Heart right ventricle (tissue), 16 donors: ENCODE data around the gene FFAR4. TPM values are rescaled to one million over a fixed set of nuclear protein-coding genes. Genes with fewer than 3 reads are reported as not detected.

Experiments used
- ATAC-seq, 8 donors: fragments of 200-7000 bp; cut with Tn5 transposase; one replicate each; pipeline ENCODE4 v1.9.1; 2020; ENCODE audit warnings: mild to moderate bottlenecking in 8 of 8, moderate library complexity in 8 of 8, moderate number of reproducible peaks in 1 of 8
- DNase-seq, 2 donors: peaks; one replicate each; pipeline ENCODE4 v3.0.0-alpha.2; 2020
- H3K27ac ChIP-seq, 10 donors: fragments of 200-600 bp; sonication (generic) in 2 of 10; one replicate each; pipeline versions ENCODE4 v1.5.0 to v1.8.0; 2020 to 2022; ENCODE audit warnings: mild to moderate bottlenecking in 3 of 10
- H3K27me3 ChIP-seq, 7 donors: fragments of 200-600 bp; one replicate each; pipeline ENCODE4 v1.8.0; 2021 to 2022; ENCODE audit warnings: mild to moderate bottlenecking in 2 of 7
- H3K36me3 ChIP-seq, 9 donors: fragments of 200-600 bp; sonication (generic) in 1 of 9; one replicate each; pipeline versions ENCODE4 v1.5.0 to v1.8.0; 2020 to 2022; ENCODE audit warnings: mild to moderate bottlenecking in 2 of 9
- H3K4me1 ChIP-seq, 9 donors: fragments of 200-600 bp; sonication (generic) in 1 of 9; one replicate each; pipeline versions ENCODE4 v1.5.0 to v1.8.0; 2020 to 2022; ENCODE audit warnings: mild to moderate bottlenecking in 4 of 9
- H3K4me3 ChIP-seq, 10 donors: fragments of 200-600 bp; sonication (generic) in 2 of 10; one replicate each; pipeline versions ENCODE4 v1.5.0 to v1.8.0; 2020 to 2022; ENCODE audit warnings: mild to moderate bottlenecking in 7 of 10, moderate library complexity in 2 of 10
- H3K9me3 ChIP-seq, 11 donors: fragments of 200-600 bp in 10 of 11; sonication (generic) in 2 of 11; one replicate each; pipeline versions ENCODE4 v1.5.0 to v1.8.0; 2013 to 2022; ENCODE audit warnings: mild to moderate bottlenecking in 2 of 11, control low read depth in 1 of 11, moderate library complexity in 1 of 11
- CTCF ChIP-seq, 9 donors: fragments of 200-600 bp; sonication (generic) in 2 of 9; IDR thresholded peaks; one replicate each; pipeline versions ENCODE4 v1.5.0 to v1.8.0; 2021 to 2022; ENCODE audit warnings: antibody characterized with exemption in 9 of 9, mild to moderate bottlenecking in 5 of 9, moderate library complexity in 1 of 9
- WGBS, 2 donors: extraction: QIAGEN DNeasy Blood & Tissue Kit; methylation state at CpG; one replicate each; pipeline ENCODE4 v1.1.7; 2013; ENCODE audit warnings: inconsistent platforms in 1 of 2; 5-methylcytosine and 5-hydroxymethylcytosine counted together
- intact Hi-C, 10 donors: fragments of 100-400 bp; cut with DNase I; formaldehyde crosslinking; loops; one replicate each; pipeline versions ENCODE4 v1.11.1 to v1.14.2; 2022
- polyA plus RNA-seq, 2 donors: library from polyadenylated mRNA; stranded (reverse); fragments of 200-250 nt; gene quantifications; one replicate each; pipeline ENCODE4 v1.2.3, GENCODE V29; 2013
- total RNA-seq, 10 donors: library from RNA; stranded (reverse); fragmentation: NEBNext Ultra II Directional in 3 of 10; extraction: Animal tissue kit (Norgen Biotek cat#: 25700) in 3 of 10; gene quantifications; one replicate each; pipeline versions ENCODE4 v1.2.1 to v1.2.4, GENCODE V29; 2021 to 2023
- donor health status: Arrhythmogenic right ventricular cardiomyopathy.
- donor health status: ischemic (EF 13 %, LVEDD 7.1; RV severe dilation, severe dysfunction).
- donor health status: healthy with polysubstance abuse.
- donor health status: DM: no; HTN: yes; CAD: no.
- donor health status: DM: no; HTN: no; CAD: no.
- donor health status: ischemic (EF 25% LVEDD 6.9; RV normal size, moderate dysfunction).
- donor health status: ischemic (EF 25% LVEDD 5.7; RV mildly dilated, moderate dysfunction).
- donor health status: healthy.
- donor health status: DM: yes; HTN: yes; CAD: no.
- donor health status: Ischemic cardiomyopathy.
- donor health status: ischemic (EF 35%, LVEDD 5.7; RV mildly dilated, moderate dysfunction).
- donor health status: nonischemic (EF 11% LVEDD 7.7; RV severe dilation, severe dysfunction).
- donor health status: DM: yes; HTN: yes; CAD: no.
- donor health status: PGD.
- donor health status: ischemic (EF 29% LVEDD 5.4; RV normal size, mild dysfunction).
- donor health status: nonischemic (EF 23%, LVEDD 6.1; RV moderate dilation, normal function).

Gene FFAR4
- total and polyA plus RNA-seq, 12 donors = 0.07 to 0.37 (median 0.12) TPM; not detected in 6

- H3K27me3 ChIP-seq = peaks cover 0 to 19% (median 6%) of the 10 kb centered on the region in 7 donors
- no peaks in the 10 kb centered on the region for H3K36me3 ChIP-seq
- 73 to 84% methylated on average over 5 of the region's 5 CpGs for WGBS, 2 donors
- no peak overlapping the region for H3K27ac ChIP-seq
- ATAC-seq = no peak
- H3K4me1 ChIP-seq = peaks cover 0 to 10% (median under 1%) of the 10 kb centered on the region in 9 donors
- H3K4me3 ChIP-seq = no peak overlapping the region
- no peak for DNase-seq
- intact Hi-C loops = no loop called here
- no peaks in the 10 kb centered on the region for H3K9me3 ChIP-seq
- TF ChIP-seq CTCF (IDR thresholded peaks at IDR 0.05) = no peak
Measured at GRCh38 chr10:93595378-93596161, 29.1 kb downstream of the FFAR4 start.

DNA sequence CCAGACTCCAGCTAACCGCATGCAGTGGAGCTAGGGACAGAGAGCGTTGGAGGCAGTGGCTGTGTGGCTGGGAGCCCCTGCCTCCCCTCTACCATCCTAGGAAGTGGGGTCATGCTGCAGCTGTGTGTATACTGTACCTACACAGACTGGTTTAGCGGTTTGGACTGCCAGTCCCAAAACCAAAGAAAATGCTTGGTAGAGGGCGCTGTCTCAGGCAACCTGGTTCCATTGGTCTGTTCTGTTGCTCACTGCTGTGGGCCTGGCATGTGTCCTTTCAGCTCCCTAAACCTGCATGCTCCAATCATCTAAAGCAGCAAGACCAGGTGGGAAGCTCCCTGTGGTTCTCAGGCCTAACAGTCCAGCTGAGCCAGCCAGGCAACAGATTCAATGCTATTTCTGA, 30.1 kb downstream of the FFAR4 start:
- no peak for DNase-seq
- no peaks in the 10 kb centered on the region for H3K36me3 ChIP-seq
- peaks cover 0 to 29% (median 16%) of the 10 kb centered on the region in 7 donors for H3K27me3 ChIP-seq
- no peaks in the 10 kb centered on the region for H3K9me3 ChIP-seq
- no peak overlapping the region for H3K4me3 ChIP-seq
- no peak for ATAC-seq
- 77 to 83% methylated on average over 4 of the region's 4 CpGs for WGBS, 2 donors
- peaks cover 0 to 13% (median 10%) of the 10 kb centered on the region in 9 donors for H3K4me1 ChIP-seq
- no peak for TF ChIP-seq CTCF (IDR thresholded peaks at IDR 0.05)
- H3K27ac ChIP-seq = no peak overlapping the region
- intact Hi-C loops = no loop called here

GRCh38 chr10:93597075-93597599, 30.7 kb downstream of the FFAR4 start:
- Histone ChIP-seq H3K36me3 (no peaks in the 10 kb centered on the region), H3K4me3 (no peak overlapping the region), H3K27ac (no peak overlapping the region), H3K27me3 (peaks cover 0 to 35% (median 22%) of the 10 kb centered on the region in 7 donors), H3K4me1 (peaks cover 0 to 15% (median 8%) of the 10 kb centered on the region in 9 donors), H3K9me3 (no peaks in the 10 kb centered on the region)
- intact Hi-C loops = no loop called here
- 92 to 95% methylated on average over 1 of the region's 1 CpG for WGBS, 2 donors
- ATAC-seq (no peak), DNase-seq (no peak)
- TF ChIP-seq CTCF (IDR thresholded peaks at IDR 0.05) = no peak

GRCh38 chr10:93598157-93598556, 31.7 kb downstream of the FFAR4 start:
- WGBS, 2 donors = 89 to 90% methylated on average over 5 of the region's 5 CpGs
- intact Hi-C loops = no loop called here
- H3K4me1 ChIP-seq = peaks cover 0 to 15% (median 8%) of the 10 kb centered on the region in 9 donors
- H3K4me3 ChIP-seq = no peak overlapping the region
- no peaks in the 10 kb centered on the region for H3K9me3 ChIP-seq
- DNase-seq (no peak), ATAC-seq (no peak)
- no peaks in the 10 kb centered on the region for H3K36me3 ChIP-seq
- TF ChIP-seq CTCF (IDR thresholded peaks at IDR 0.05) = no peak
- no peak overlapping the region for H3K27ac ChIP-seq
- H3K27me3 ChIP-seq = peaks cover 0 to 45% (median 32%) of the 10 kb centered on the region in 7 donors
